IMR-90 (cell line): ENCODE measurements around the gene TBC1D9B. TPM values are rescaled to one million over a fixed set of nuclear protein-coding genes. Genes with fewer than 3 reads are reported as not detected.

Experiments
- ATAC-seq: fragments of 200-7000 bp; cut with Tn5 transposase; 2 replicates; pipeline ENCODE4 v1.9.1; 2020; ENCODE audit warnings: low read depth, mild to moderate bottlenecking, moderate library complexity
- BruUV-seq: library from RNA; stranded (reverse); fragments of 400-500 nt; replicated peaks from 2 replicates; lab custom pipeline; 2021; lab: Mats Ljungman, UMichigan
- CTCF ChIA-PET: fragments of 300-600 bp; formaldehyde crosslinking; extraction: SDS; loops from one replicate; lab custom pipeline; 2021; ENCODE audit warnings: antibody characterized with exemption; lab: Yijun Ruan, JAX
- POLR2A ChIA-PET: fragments of 300-600 bp; sonication (Branson Sonifier 250); formaldehyde crosslinking; loops from one replicate; lab custom pipeline; 2022; ENCODE audit warnings: antibody characterized with exemption; ENCODE audit not compliant: unreplicated experiment; lab: Charles Lee
- DNase-seq: peaks from one replicate; pipeline ENCODE4 v3.0.0; 2013
- H2AFZ ChIP-seq: replicated peaks from 2 replicates; pipeline ENCODE3; 2013; ENCODE audit warnings: low read length, mild to moderate bottlenecking; ENCODE audit not compliant: poor library complexity
- H2AK5ac ChIP-seq: 2 replicates; pipeline ENCODE4 v1.6.1; 2013; ENCODE audit warnings: low read depth, low read length, inconsistent platforms
- H2AK9ac ChIP-seq: replicated peaks from 2 replicates; pipeline ENCODE3; 2013; ENCODE audit warnings: mild to moderate bottlenecking, low read depth, low read length, moderate library complexity; ENCODE audit not compliant: poor library complexity
- H2BK120ac ChIP-seq: 2 replicates; pipeline ENCODE4 v1.6.1; 2013; ENCODE audit warnings: low read depth, low read length, inconsistent platforms
- H2BK15ac ChIP-seq: 3 replicates; pipeline ENCODE4 v1.6.1; 2013; ENCODE audit warnings: low read depth, low read length, inconsistent platforms
- H2BK20ac ChIP-seq: 2 replicates; pipeline ENCODE4 v1.6.1; 2013; ENCODE audit warnings: low read depth, mild to moderate bottlenecking, inconsistent platforms, low read length, moderate library complexity
- H2BK5ac ChIP-seq: 2 replicates; pipeline ENCODE4 v1.6.1; 2013; ENCODE audit warnings: mild to moderate bottlenecking, low read depth, low read length, inconsistent platforms; ENCODE audit not compliant: poor library complexity, severe bottlenecking
- H3K14ac ChIP-seq: replicated peaks from 2 replicates; pipeline ENCODE4 v1.6.1; 2013; ENCODE audit warnings: low read depth, low read length, inconsistent platforms
- H3K18ac ChIP-seq: 2 replicates; pipeline ENCODE4 v1.6.1; 2013; ENCODE audit warnings: low read depth, low read length, control low read depth
- H3K23ac ChIP-seq: 2 replicates; pipeline ENCODE4 v1.6.1; 2013; ENCODE audit warnings: low read depth, low read length, inconsistent platforms
- H3K27ac ChIP-seq: 2 replicates; pipeline ENCODE4 v1.5.1; 2013; ENCODE audit warnings: mild to moderate bottlenecking, control low read depth, low read length; ENCODE audit not compliant: insufficient read depth
- H3K27me3 ChIP-seq: 2 replicates; pipeline ENCODE4 v1.6.1; 2013; ENCODE audit warnings: low read length; ENCODE audit not compliant: control insufficient read depth, insufficient read depth
- H3K36me3 ChIP-seq: 2 replicates; pipeline ENCODE4 v1.6.1; 2013; ENCODE audit warnings: low read length, mixed read lengths; ENCODE audit not compliant: control insufficient read depth, insufficient read depth
- H3K4ac ChIP-seq: 2 replicates; pipeline ENCODE4 v1.6.1; 2013; ENCODE audit warnings: low read depth, low read length, inconsistent platforms
- H3K4me1 ChIP-seq: 2 replicates; pipeline ENCODE4 v1.6.1; 2013; ENCODE audit warnings: low read length, mixed read lengths; ENCODE audit not compliant: control insufficient read depth, insufficient read depth
- H3K4me2 ChIP-seq: 2 replicates; pipeline ENCODE4 v1.6.1; 2013; ENCODE audit warnings: low read depth, mild to moderate bottlenecking, control low read depth, low read length, moderate library complexity
- H3K4me3 ChIP-seq: 2 replicates; pipeline ENCODE4 v1.5.1; 2013; ENCODE audit warnings: low read depth, mild to moderate bottlenecking, control low read depth, low read length, moderate library complexity; ENCODE audit not compliant: insufficient read depth
- H3K56ac ChIP-seq: 2 replicates; pipeline ENCODE4 v1.6.1; 2013; ENCODE audit warnings: low read length, inconsistent platforms; ENCODE audit not compliant: insufficient read depth; ENCODE audit errors: extremely low read depth
- H3K79me1 ChIP-seq, 2 experiments: 2 replicates each; pipeline ENCODE4 v1.6.1; 2013; ENCODE audit warnings: low read length in 2 of 2, inconsistent platforms in 1 of 2, low read depth in 1 of 2
- H3K9ac ChIP-seq: 2 replicates; pipeline ENCODE4 v1.6.1; 2013; ENCODE audit warnings: low read depth, low read length, control low read depth
- H3K9me1 ChIP-seq: 2 replicates; pipeline ENCODE4 v1.6.1; 2013; ENCODE audit warnings: low read length, inconsistent platforms; ENCODE audit not compliant: insufficient read depth
- H3K9me3 ChIP-seq: 2 replicates; pipeline ENCODE4 v1.6.1; 2013; ENCODE audit warnings: low read length; ENCODE audit not compliant: control insufficient read depth, insufficient read depth
- H4K20me1 ChIP-seq: 2 replicates; pipeline ENCODE4 v1.6.1; 2013; ENCODE audit warnings: low read length, inconsistent platforms; ENCODE audit not compliant: insufficient read depth
- H4K5ac ChIP-seq: 2 replicates; pipeline ENCODE4 v1.6.1; 2013; ENCODE audit warnings: mild to moderate bottlenecking, low read depth, low read length, control low read depth
- H4K8ac ChIP-seq, 2 experiments: 2 replicates each; pipeline ENCODE4 v1.6.1; 2013; ENCODE audit warnings: low read depth in 2 of 2, low read length in 2 of 2, control low read depth in 1 of 2, inconsistent platforms in 1 of 2
- H4K91ac ChIP-seq: 2 replicates; pipeline ENCODE4 v1.6.1; 2013; ENCODE audit warnings: low read depth, low read length, inconsistent platforms; ENCODE audit not compliant: insufficient read depth
- BHLHE40 ChIP-seq: fragments of 150-350 bp; IDR thresholded peaks from 2 replicates; pipeline ENCODE4 v1.6.1; 2016; ENCODE audit warnings: mild to moderate bottlenecking, low read depth, low read length
- CEBPB ChIP-seq: IDR thresholded peaks from 2 replicates; pipeline ENCODE4 v1.6.1; 2012; ENCODE audit warnings: low read depth, low read length, improper control_type of control experiment
- CTCF ChIP-seq: conservative IDR thresholded peaks from 2 replicates; pipeline ENCODE4 v1.5.1; 2012; ENCODE audit warnings: mild to moderate bottlenecking, low read depth, low read length, improper control_type of control experiment
- FOS ChIP-seq: fragments of 150-350 bp; IDR thresholded peaks from 2 replicates; pipeline ENCODE4 v1.6.1; 2016; ENCODE audit warnings: low read depth, low read length
- MAFK ChIP-seq: IDR thresholded peaks from 2 replicates; pipeline ENCODE4 v1.6.1; 2012; ENCODE audit warnings: low read depth, low read length, improper control_type of control experiment
- NFE2L2 ChIP-seq: fragments of 150-350 bp; IDR thresholded peaks from 2 replicates; pipeline ENCODE4 v1.6.1; 2016; ENCODE audit warnings: low read depth, mild to moderate bottlenecking, low read length
- POLR2A ChIP-seq: IDR thresholded peaks from 2 replicates; pipeline ENCODE4 v1.6.1; 2012; ENCODE audit warnings: mild to moderate bottlenecking, low read depth, low read length
- USF2 ChIP-seq: fragments of 150-350 bp; IDR thresholded peaks from 2 replicates; pipeline ENCODE4 v1.6.1; 2017; ENCODE audit warnings: mild to moderate bottlenecking, antibody characterized with exemption, low read length, low read depth
- WGBS, 2 experiments: methylation state at CpG; one replicate each; pipeline versions ENCODE4 v1.1.5 to v1.1.7; 2013; ENCODE audit warnings: missing lambda C conversion rate in 2 of 2; ENCODE audit not compliant: insufficient read length in 1 of 2; ENCODE audit errors: extremely low coverage in 2 of 2; 5-methylcytosine and 5-hydroxymethylcytosine counted together
- dilution Hi-C: fragments of 300-500 bp; cut with HindIII; formaldehyde crosslinking; loops from one replicate; pipeline ENCODE4 v1.14.3; 2018; ENCODE audit warnings: low sequenced_read_pairs; ENCODE audit not compliant: unreplicated experiment
- in situ Hi-C: fragments of 300-500 bp; cut with MboI; formaldehyde crosslinking; loops from 3 replicates; pipeline ENCODE4 v1.14.3; 2019; ENCODE audit warnings: low sequenced_read_pairs, inconsistent platforms, mixed read lengths
- intact Hi-C: fragments of 100-400 bp; cut with micrococcal nuclease; formaldehyde crosslinking; loops from 2 replicates; pipeline ENCODE4 v1.10.0; 2022
- polyA plus RNA-seq, 3 experiments: library from polyadenylated mRNA; depleted of rRNA; stranded (reverse); fragments of >200 nt; gene quantifications; 2 replicates each; pipeline ENCODE4 v1.2.3, GENCODE V29; 2012; ENCODE audit warnings: low replicate concordance in 1 of 3
- total RNA-seq: library from RNA; depleted of rRNA; stranded (reverse); fragments of >200 nt; gene quantifications from 2 replicates; pipeline ENCODE4 v1.2.3, GENCODE V29; 2012

TBC1D9B gene
- total and polyA plus RNA-seq, 2 of the 4 experiments (the other 2 are of a cell fraction), result 58.6 to 78.1 TPM

DNA sequence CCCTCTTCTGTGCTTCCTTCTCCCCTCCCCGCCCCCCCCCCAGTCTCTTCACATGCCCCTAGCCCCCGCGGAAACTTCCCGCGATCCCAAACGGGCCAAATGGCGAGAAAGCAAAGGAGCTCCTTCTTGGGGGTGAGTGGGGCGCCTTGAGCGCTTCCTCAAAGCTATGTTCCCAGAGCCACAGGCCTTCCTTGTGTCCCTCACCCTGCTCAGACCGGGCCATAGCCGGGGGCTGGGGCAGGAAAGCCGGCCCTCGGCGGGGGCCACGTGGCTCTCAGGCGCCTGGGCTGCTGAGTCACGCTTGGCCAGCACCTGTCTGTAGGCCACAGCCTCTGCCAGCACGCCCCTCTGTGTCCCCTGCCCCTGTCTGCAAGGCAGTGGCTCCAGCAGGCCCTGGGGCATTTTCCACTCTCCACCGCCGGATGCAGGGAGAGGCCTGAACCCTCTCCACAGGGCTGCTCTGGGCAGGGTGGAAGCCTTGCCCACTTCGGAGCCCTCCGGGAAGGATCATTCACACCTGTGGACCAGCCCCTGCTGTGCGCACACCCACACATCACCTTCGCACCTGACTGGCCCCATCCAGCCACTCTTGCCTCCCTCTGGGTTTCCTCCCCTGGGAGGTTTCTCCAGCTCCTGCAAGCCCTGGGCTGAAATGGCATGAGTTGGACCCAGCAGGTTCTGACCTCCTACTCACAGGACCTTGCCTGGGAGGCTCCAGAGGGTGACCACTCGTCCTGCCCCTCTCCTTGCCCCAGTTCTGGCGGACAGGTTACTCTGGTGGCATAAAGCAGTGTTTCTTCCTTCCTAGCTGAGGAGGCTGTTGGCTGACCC lies 88.2 kb downstream of the TBC1D9B start:
- TF ChIP-seq POLR2A (peak; percentile 54; the same call in 1 of the 2 replicates), FOS (peak; percentile 48; the same call in 1 of the 2 replicates), NFE2L2 (peak; percentile 94), MAFK (peak; percentile 33; the same call in 1 of the 2 replicates), USF2 (peak; percentile 89), BHLHE40 (peak; percentile 26; the same call in 1 of the 2 replicates), CEBPB (no peak), CTCF (no peak)
- dilution Hi-C loops (no loop called here), in situ Hi-C loops (no loop called here), intact Hi-C loops (loop anchor here (1.0 to 5.0 kb wide), 2 partner anchors 87 to 197 kb away; partner anchors contain the start of genes HNRNPH1 and MAML1)
- peak overlapping the region; percentile 98 for H2BK120ac ChIP-seq
- H2AFZ ChIP-seq, result peak overlapping the region; percentile 89
- BruUV-seq, result no TSS peak
- peak overlapping the region; percentile 96 for H2AK9ac ChIP-seq
- peak overlapping the region; percentile 86 for H3K18ac ChIP-seq
- H3K4me2 ChIP-seq, result peak overlapping the region; percentile 89; the same call in 1 of the 2 replicates
- H3K4ac ChIP-seq, result peak overlapping the region; percentile 98
- peak overlapping the region; percentile 93 for H3K23ac ChIP-seq
- H3K9ac ChIP-seq, result peak overlapping the region; percentile 48; the same call in 1 of the 2 replicates
- H4K91ac ChIP-seq, result peak overlapping the region; percentile 93
- peak overlapping the region; percentile 80 for H3K56ac ChIP-seq
- ChIA-PET POLR2A (interaction anchor here (0.6 to 1.0 kb wide), 3 partner anchors 22 to 115 kb away, joined by 3 to 7 read pairs (median 4); no protein-coding TSS in a partner anchor), CTCF (interaction anchor here (0.6 kb wide), 1 partner anchor 88 kb away, joined by 3 read pairs; no protein-coding TSS in a partner anchor)
- H2BK15ac ChIP-seq, result peak overlapping the region; percentile 27; the same call in 2 of the 3 replicates
- no peaks in the 10 kb centered on the region for H3K9me3 ChIP-seq
- H2BK5ac ChIP-seq, result peak overlapping the region; percentile 94
- peak overlapping the region; percentile 82 to 89 for H4K8ac ChIP-seq
- H4K5ac ChIP-seq, result peak overlapping the region; percentile 84
- DNase-seq (peak; percentile 77), ATAC-seq (peak; percentile 7)
- peak overlapping the region; percentile 94 for H2BK20ac ChIP-seq
- H3K79me1 ChIP-seq, result peaks cover 6 to 48% of the 10 kb centered on the region in 2 experiments
- H3K14ac ChIP-seq, result peak overlapping the region; percentile 94
- H3K36me3 ChIP-seq, result peaks cover 26% of the 10 kb centered on the region
- peak overlapping the region; percentile 98 for H2AK5ac ChIP-seq
- H3K4me1 ChIP-seq, result peaks cover 37% of the 10 kb centered on the region
- WGBS, 2 experiments, result 7% methylated on average over 3 of the region's 26 CpGs; no CpG with 5 or more reads in 1 of the 2 experiments
- H3K4me3 ChIP-seq, result no peak overlapping the region
- peaks cover 29% of the 10 kb centered on the region for H3K9me1 ChIP-seq
- peak overlapping the region; percentile 99 for H3K27ac ChIP-seq
- peaks cover 39% of the 10 kb centered on the region for H4K20me1 ChIP-seq
- no peaks in the 10 kb centered on the region for H3K27me3 ChIP-seq
